H1 (cell line): ENCODE results near the gene CD99. TPM values are rescaled to one million over a fixed set of nuclear protein-coding genes. Genes with fewer than 3 reads are reported as not detected.

ENCODE experiments used
- E2F6 ChIP-seq: IDR thresholded peaks from 2 replicates; pipeline ENCODE4 v1.6.1; 2012; ENCODE audit warnings: inconsistent platforms
- EZH2 ChIP-seq: fragments of 200-600 bp; sonication (generic); IDR thresholded peaks from 2 replicates; pipeline ENCODE4 v1.7.1; 2012; ENCODE audit warnings: low read depth, mild to moderate bottlenecking, moderate library complexity, low read length, inconsistent platforms; ENCODE audit not compliant: severe bottlenecking
- FOSL1 ChIP-seq: IDR thresholded peaks from 2 replicates; pipeline ENCODE4 v1.6.1; 2011; ENCODE audit warnings: mild to moderate bottlenecking, low read depth, low read length, moderate library complexity; ENCODE audit not compliant: insufficient read depth
- HDAC2 ChIP-seq, 2 experiments: fragments of 300-600 bp in 1 of 2; sonication (generic) in 1 of 2; IDR thresholded peaks; 2 replicates each; pipeline ENCODE4 v1.6.1; 2011 to 2012; ENCODE audit warnings: low read depth in 2 of 2, low read length in 2 of 2, mild to moderate bottlenecking in 2 of 2, moderate library complexity in 2 of 2, borderline replicate concordance in 1 of 2, inconsistent platforms in 1 of 2
- SRF ChIP-seq: IDR thresholded peaks from 2 replicates; pipeline ENCODE4 v1.6.1; 2011; ENCODE audit warnings: mild to moderate bottlenecking, low read depth, low read length, moderate library complexity
- SUZ12 ChIP-seq: fragments of 200-600 bp; sonication (generic); IDR thresholded peaks from 2 replicates; pipeline ENCODE4 v1.6.1; 2012; ENCODE audit warnings: mild to moderate bottlenecking, inconsistent platforms, low read length, moderate library complexity, mixed read lengths
- ZNF274 ChIP-seq: IDR thresholded peaks from 2 replicates; pipeline ENCODE4 v1.7.0; 2012; ENCODE audit warnings: low read length, borderline replicate concordance; ENCODE audit errors: extremely low read depth
- polyA plus RNA-seq, 7 experiments: library from polyadenylated mRNA; depleted of rRNA in 3 of 7; stranded (reverse) in 5 of 7; unstranded in 2 of 7; fragments of >200 nt in 5 of 7; fragments of 200-250 nt in 2 of 7; gene quantifications; 1 replicate in 5 of 7; 2 replicates in 1 of 7; 4 replicates in 1 of 7; pipeline versions ENCODE4 v1.2.1 to v1.2.3, GENCODE V29; 2011 to 2013; ENCODE audit warnings: missing spikeins in 2 of 7, mixed read lengths in 2 of 7
- total RNA-seq: library from RNA; stranded (reverse); fragmentation: NEBNext Ultra II Directional; extraction: Animal tissue kit (Norgen Biotek cat#: 25700); gene quantifications from 2 replicates; pipeline ENCODE4 v1.2.1, GENCODE V29; 2021
- TF ChIP-seq, protein P1 (sequence below): IDR thresholded peaks from 2 replicates; pipeline ENCODE4 v1.6.1; 2011; ENCODE audit warnings: low read length, improper control_type of control experiment

CD99 gene
- total and polyA plus RNA-seq, 2 of the 8 experiments (the other 6 are each of a cell fraction or from before 2014, with no cell fraction given) = 30.1 to 47.8 TPM

GRCh38 chrX:2693113-2694002 is 2.3 kb downstream of the CD99 start (continued):
- TF ChIP-seq ZNF274 = no peak
- TF ChIP-seq FOSL1 = no peak
- TF ChIP-seq EZH2 = no peak
- no peak for TF ChIP-seq HDAC2 (IDR thresholded peaks at IDR 0.05; ENCODE audit: borderline replicate concordance in 1 of 2, low read depth in 2 of 2, low read length in 2 of 2)
- no peak for TF ChIP-seq E2F6
- TF ChIP-seq SRF = no peak
- TF ChIP-seq SUZ12 = no peak
- TF ChIP-seq, protein P1, sequence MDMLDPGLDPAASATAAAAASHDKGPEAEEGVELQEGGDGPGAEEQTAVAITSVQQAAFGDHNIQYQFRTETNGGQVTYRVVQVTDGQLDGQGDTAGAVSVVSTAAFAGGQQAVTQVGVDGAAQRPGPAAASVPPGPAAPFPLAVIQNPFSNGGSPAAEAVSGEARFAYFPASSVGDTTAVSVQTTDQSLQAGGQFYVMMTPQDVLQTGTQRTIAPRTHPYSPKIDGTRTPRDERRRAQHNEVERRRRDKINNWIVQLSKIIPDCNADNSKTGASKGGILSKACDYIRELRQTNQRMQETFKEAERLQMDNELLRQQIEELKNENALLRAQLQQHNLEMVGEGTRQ = no peak
- TF ChIP-seq, all 59 proteins: peak for 0
